GM12878 (cell line): Measurements from ENCODE around the gene SPOP. TPM values are rescaled to one million over a fixed set of nuclear protein-coding genes. Genes with fewer than 3 reads are reported as not detected.

Source experiments
- ATAC-seq: fragments of 200-7000 bp; cut with Tn5 transposase; 3 replicates; pipeline ENCODE4 v1.9.1; 2020; ENCODE audit warnings: mild to moderate bottlenecking, moderate library complexity
- BruUV-seq: library from RNA; stranded (reverse); fragments of 400-500 nt; replicated peaks from 2 replicates; lab custom pipeline; 2021; lab: Mats Ljungman, UMichigan
- CTCF ChIA-PET: fragments of 300-600 bp; sonication (Branson Sonifier 250); formaldehyde crosslinking; extraction: SDS; loops from one replicate; lab custom pipeline; 2021; ENCODE audit warnings: inconsistent platforms; lab: Yijun Ruan, JAX
- POLR2A ChIA-PET: fragments of 350-600 bp; formaldehyde crosslinking; extraction: SDS; loops from one replicate; lab custom pipeline; 2021; ENCODE audit warnings: inconsistent platforms; lab: Charles Lee
- RAD21 ChIA-PET: fragments of 300-600 bp; sonication (Branson Sonifier 250); formaldehyde crosslinking; loops from one replicate; lab custom pipeline; 2023; ENCODE audit warnings: antibody characterized with exemption; ENCODE audit not compliant: unreplicated experiment; lab: Charles Lee
- SMC1A ChIA-PET: fragments of 300-600 bp; sonication (Branson Sonifier 250); formaldehyde crosslinking; loops from one replicate; lab custom pipeline; 2023; ENCODE audit not compliant: unreplicated experiment, uncharacterized antibody; lab: Charles Lee
- DNase-seq: peaks from one replicate; pipeline ENCODE4 v3.0.0-alpha.2; 2011; ENCODE audit warnings: low read depth, low spot score
- FAIRE-seq: peaks from 3 replicates; lab custom pipeline; 2011; peaks lifted over from hg19 to GRCh38; lab: Jason Lieb, UNC
- H2AFZ ChIP-seq: 2 replicates; pipeline ENCODE4 v1.6.0; 2011; ENCODE audit warnings: low read depth, low read length, control low read depth; ENCODE audit not compliant: control insufficient read depth
- H3K27ac ChIP-seq: 2 replicates; pipeline ENCODE4 v1.5.1; 2011; ENCODE audit warnings: control low read depth; ENCODE audit not compliant: control insufficient read depth, insufficient read depth
- H3K27me3 ChIP-seq, 2 experiments: replicated peaks in 1 of 2; 2 replicates each; pipeline versions ENCODE4 v1.6.0 to v1.6.1; 2011; ENCODE audit warnings: low read length in 1 of 2; ENCODE audit not compliant: control insufficient read depth in 2 of 2, insufficient read depth in 2 of 2
- H3K36me3 ChIP-seq, 2 experiments: 2 replicates each; pipeline ENCODE4 v1.5.1; 2011; ENCODE audit warnings: low read length in 1 of 2; ENCODE audit not compliant: control insufficient read depth in 2 of 2, insufficient read depth in 2 of 2
- H3K4me1 ChIP-seq: 2 replicates; pipeline ENCODE4 v1.6.1; 2011; ENCODE audit warnings: mild to moderate bottlenecking, low read length, moderate library complexity, mixed read lengths; ENCODE audit not compliant: control insufficient read depth, insufficient read depth
- H3K4me2 ChIP-seq: 2 replicates; pipeline ENCODE4 v1.6.0; 2011; ENCODE audit warnings: control low read depth; ENCODE audit not compliant: control insufficient read depth, insufficient read depth
- H3K4me3 ChIP-seq: fragments of 200-600 bp; sonication (generic); 2 replicates; pipeline ENCODE4 v1.5.1; 2016
- H3K79me2 ChIP-seq: 2 replicates; pipeline ENCODE4 v1.6.0; 2011; ENCODE audit warnings: low read length; ENCODE audit not compliant: control insufficient read depth, insufficient read depth
- H3K9ac ChIP-seq: 2 replicates; pipeline ENCODE4 v1.8.0; 2011; ENCODE audit warnings: low read length, control low read depth, mixed read lengths; ENCODE audit not compliant: control insufficient read depth, insufficient read depth
- H3K9me3 ChIP-seq: replicated peaks from 3 replicates; pipeline ENCODE4 v1.5.1; 2011; ENCODE audit warnings: mild to moderate bottlenecking, low read length; ENCODE audit not compliant: control insufficient read depth, insufficient read depth
- H4K20me1 ChIP-seq: 2 replicates; pipeline ENCODE4 v1.6.0; 2011; ENCODE audit not compliant: control insufficient read depth, insufficient read depth
- CEBPZ ChIP-seq: fragments of 150-350 bp; IDR thresholded peaks from 2 replicates; pipeline ENCODE4 v1.6.1; 2016; ENCODE audit warnings: low read depth, low read length
- ETV6 ChIP-seq, 2 experiments: fragments of 450-650 bp in 1 of 2; IDR thresholded peaks in 1 of 2; conservative IDR thresholded peaks in 1 of 2; 2 replicates each; pipeline ENCODE4 v1.6.1; 2014; ENCODE audit warnings: antibody characterized with exemption in 1 of 2, borderline replicate concordance in 1 of 2, low read depth in 1 of 2, mild to moderate bottlenecking in 1 of 2, moderate library complexity in 1 of 2
- HDGF ChIP-seq: fragments of 450-650 bp; IDR thresholded peaks from 2 replicates; pipeline ENCODE4 v1.6.1; 2016; ENCODE audit warnings: antibody characterized with exemption
- IKZF1 ChIP-seq: fragments of 450-650 bp; conservative IDR thresholded peaks from 2 replicates; pipeline ENCODE4 v1.6.1; 2017; ENCODE audit warnings: antibody characterized with exemption, mild to moderate bottlenecking
- MYC ChIP-seq: IDR thresholded peaks from 2 replicates; pipeline ENCODE4 v1.6.1; 2011; ENCODE audit warnings: mild to moderate bottlenecking, low read length, moderate library complexity, inconsistent platforms; ENCODE audit not compliant: insufficient read depth, insufficient replicate concordance, insufficient read length, severe bottlenecking
- NFYB ChIP-seq: IDR thresholded peaks from 2 replicates; pipeline ENCODE4 v1.6.1; 2011; ENCODE audit warnings: low read depth, mild to moderate bottlenecking, low read length, improper control_type of control experiment, moderate library complexity; ENCODE audit not compliant: insufficient read depth
- NR2C2 ChIP-seq: IDR thresholded peaks from 2 replicates; pipeline ENCODE4 v1.6.1; 2011; ENCODE audit warnings: borderline replicate concordance, low read depth; ENCODE audit not compliant: control insufficient read depth, insufficient read length
- RELA ChIP-seq: fragments of 450-650 bp; IDR thresholded peaks from 2 replicates; pipeline ENCODE4 v1.8.0; 2014; ENCODE audit warnings: borderline replicate concordance; ENCODE audit not compliant: partially characterized antibody
- RUNX3 ChIP-seq: IDR thresholded peaks from 2 replicates; pipeline ENCODE4 v1.6.1; 2012; ENCODE audit warnings: low read length, inconsistent platforms
- SREBF2 ChIP-seq: IDR thresholded peaks from 2 replicates; pipeline ENCODE4 v1.6.1; 2012; ENCODE audit warnings: mild to moderate bottlenecking, low read length
- TCF7 ChIP-seq: IDR thresholded peaks from 2 replicates; pipeline ENCODE4 v1.6.1; 2014; ENCODE audit warnings: antibody characterized with exemption, borderline replicate concordance
- ZBTB4 ChIP-seq: fragments of 450-650 bp; formaldehyde crosslinking; IDR thresholded peaks from 2 replicates; pipeline ENCODE4 v1.4.0; 2022; ENCODE audit warnings: mild to moderate bottlenecking, moderate library complexity
- ZNF217 ChIP-seq: fragments of 450-650 bp; IDR thresholded peaks from 2 replicates; pipeline ENCODE4 v1.6.1; 2017; ENCODE audit warnings: antibody characterized with exemption, mild to moderate bottlenecking
- WGBS: methylation state at CpG from one replicate; pipeline ENCODE4 v1.1.6; 2016; ENCODE audit warnings: low lambda C conversion rate; ENCODE audit not compliant: insufficient replicate concordance, insufficient coverage; ENCODE audit errors: missing lambda C conversion rate; 5-methylcytosine and 5-hydroxymethylcytosine counted together
- in situ Hi-C: fragments of 300-500 bp; cut with MboI; formaldehyde crosslinking; loops from 9 replicates; pipeline ENCODE4 v1.14.3; 2018; ENCODE audit warnings: mixed read lengths
- intact Hi-C: fragments of 100-400 bp; cut with micrococcal nuclease; formaldehyde crosslinking; loops from one replicate; pipeline ENCODE4 v1.14.2; 2022; ENCODE audit not compliant: unreplicated experiment
- polyA plus RNA-seq, 11 experiments: library from polyadenylated mRNA; depleted of rRNA in 4 of 11; unstranded in 6 of 11; stranded (reverse) in 5 of 11; fragments of >200 nt; fragmentation: Nextera tagmentation in 4 of 11; fragmentation: Illumina TruSeq in 1 of 11; extraction: Ambion mirVana in 4 of 11; extraction: Trizol in 1 of 11; gene quantifications; 1 replicate in 1 of 11; 2 replicates in 10 of 11; pipeline versions ENCODE4 v1.2.1 to v1.2.3, GENCODE V29; 2011 to 2016; ENCODE audit warnings: inconsistent platforms in 2 of 11, missing spikeins in 2 of 11, low read depth in 1 of 11
- total RNA-seq, 4 experiments: library from RNA; depleted of rRNA in 3 of 4; stranded (reverse); fragments of >200 nt in 3 of 4; fragmentation: Illumina TruSeq in 1 of 4; extraction: Trizol in 1 of 4; gene quantifications; 2 replicates each; pipeline versions ENCODE4 v1.2.1 to v1.2.3, GENCODE V29; 2013 to 2021

The SPOP gene
- total and polyA plus RNA-seq, 10 of the 15 experiments (the other 5 are each of a cell fraction or from before 2014, with no cell fraction given), result 35.1 to 80.4 (median 44.7) TPM

GRCh38 chr17:49723423-49723822 lies 45.5 kb upstream of the SPOP start:
- in situ Hi-C loops (no loop called here), intact Hi-C loops (no loop called here)
- Histone ChIP-seq H3K4me2 (no peak overlapping the region), H3K27me3 (no peaks in the 10 kb centered on the region), H3K9ac (no peak overlapping the region), H2AFZ (no peak overlapping the region), H4K20me1 (no peaks in the 10 kb centered on the region; the same call in 1 of the 2 replicates), H3K36me3 (peaks cover 12 to 21% of the 10 kb centered on the region in 2 experiments; a peak in 3 of 4 replicates), H3K4me3 (no peak overlapping the region), H3K27ac (no peak overlapping the region), H3K9me3 (no peaks in the 10 kb centered on the region; the same call in 2 of the 3 replicates), H3K4me1 (no peaks in the 10 kb centered on the region), H3K79me2 (no peaks in the 10 kb centered on the region)
- DNase-seq (no peak), FAIRE-seq (no peak), ATAC-seq (no peak)
- ChIA-PET RAD21 (no interaction called here), CTCF (no interaction called here), SMC1A (interaction anchor here (0.7 kb wide), 2 partner anchors 16 to 41 kb away, joined by 3 read pairs; partner anchors contain the start of genes FAM117A and SLC35B1), POLR2A (no interaction called here)
- 96% methylated on average over 8 of the region's 8 CpGs for WGBS
- no peak for TF ChIP-seq RUNX3
- TF ChIP-seq ZNF217, result no peak
- TF ChIP-seq HDGF, result no peak
- no peak for TF ChIP-seq ZBTB4 (CRISPR knock-in tag)
- TF ChIP-seq CEBPZ, result no peak
- no peak for TF ChIP-seq IKZF1
- TF ChIP-seq TCF7, result no peak
- TF ChIP-seq MYC, result no peak
- no peak for TF ChIP-seq SREBF2
- TF ChIP-seq RELA, result no peak
- TF ChIP-seq ETV6 (conservative IDR thresholded peaks at IDR 0.05 in 1 of 2, IDR thresholded peaks at IDR 0.05 in 1 of 2; ENCODE audit: borderline replicate concordance in 1 of 2, low read depth in 1 of 2), result no peak
- TF ChIP-seq NR2C2, result no peak
- TF ChIP-seq NFYB, result no peak
- no TSS peak for BruUV-seq
